Breast epithelium (tissue), 3 donors: ENCODE data around the gene USP6NL.

Source experiments
- CTCF ChIP-seq, 3 donors: fragments of 450-650 bp; IDR thresholded peaks; one replicate each; pipeline ENCODE4 v1.5.1; 2016 to 2017; ENCODE audit warnings: antibody characterized with exemption in 3 of 3, mild to moderate bottlenecking in 3 of 3, moderate library complexity in 3 of 3
- POLR2A ChIP-seq: fragments of 450-650 bp; IDR thresholded peaks from one replicate; pipeline ENCODE4 v1.6.1; 2016; ENCODE audit warnings: antibody characterized with exemption, mild to moderate bottlenecking, moderate library complexity

- TF ChIP-seq CTCF (IDR thresholded peaks at IDR 0.05), result no peak
- TF ChIP-seq POLR2A, result no peak
Observed at GRCh38 chr10:11563936-11564335, 47.5 kb downstream of the USP6NL start.
